Loucy (cell line): ENCODE data around the gene GAB1.

Experiments used
- H2AFZ ChIP-seq: fragments of 200-600 bp; sonication (generic); 2 replicates; pipeline ENCODE4 v1.6.0; 2016; ENCODE audit warnings: antibody characterized with exemption, mild to moderate bottlenecking, low read length, moderate library complexity
- H3F3A ChIP-seq: fragments of 200-600 bp; 2 replicates; pipeline ENCODE4 v1.6.0; 2016; ENCODE audit warnings: antibody characterized with exemption, low read depth, mild to moderate bottlenecking
- H3K27me3 ChIP-seq: fragments of 200-600 bp; sonication (generic); 2 replicates; pipeline ENCODE4 v1.6.1; 2014; ENCODE audit warnings: low read length, mild to moderate bottlenecking; ENCODE audit not compliant: insufficient read depth, poor library complexity, severe bottlenecking
- H3K36me3 ChIP-seq: fragments of 200-600 bp; sonication (generic); 2 replicates; pipeline ENCODE4 v1.6.1; 2016; ENCODE audit warnings: low read length; ENCODE audit not compliant: insufficient read depth
- H3K4me1 ChIP-seq: fragments of 200-600 bp; sonication (generic); 2 replicates; pipeline ENCODE4 v1.5.1; 2014; ENCODE audit warnings: low read length, mild to moderate bottlenecking; ENCODE audit not compliant: insufficient read depth, poor library complexity, severe bottlenecking
- H3K4me2 ChIP-seq: fragments of 200-600 bp; sonication (generic); 2 replicates; pipeline ENCODE4 v1.6.0; 2014; ENCODE audit warnings: antibody characterized with exemption, low read length, low read depth, mild to moderate bottlenecking; ENCODE audit not compliant: poor library complexity, severe bottlenecking
- H3K4me3 ChIP-seq: fragments of 200-600 bp; sonication (generic); 2 replicates; pipeline ENCODE4 v1.5.1; 2014; ENCODE audit warnings: low read length, mild to moderate bottlenecking, mixed read lengths; ENCODE audit not compliant: poor library complexity, severe bottlenecking
- H3K79me2 ChIP-seq: fragments of 200-600 bp; sonication (generic); 2 replicates; pipeline ENCODE4 v1.6.1; 2014; ENCODE audit warnings: low read length; ENCODE audit not compliant: insufficient read depth
- H3K9ac ChIP-seq: fragments of 200-600 bp; sonication (generic); 2 replicates; pipeline ENCODE4 v1.6.0; 2014; ENCODE audit warnings: mild to moderate bottlenecking, low read depth, low read length, moderate library complexity; ENCODE audit not compliant: poor library complexity, severe bottlenecking
- H3K9me2 ChIP-seq: fragments of 200-600 bp; sonication (generic); replicated peaks from 2 replicates; pipeline ENCODE4 v1.6.1; 2016; ENCODE audit warnings: low read depth, low read length, mixed read lengths
- H3K9me3 ChIP-seq: fragments of 200-600 bp; sonication (generic); 2 replicates; pipeline ENCODE4 v1.6.1; 2014; ENCODE audit warnings: mild to moderate bottlenecking, antibody characterized with exemption, low read length, low read depth; ENCODE audit not compliant: insufficient read depth
- H4K20me1 ChIP-seq: fragments of 200-600 bp; sonication (generic); 2 replicates; pipeline ENCODE4 v1.6.0; 2014; ENCODE audit warnings: antibody characterized with exemption, low read length, mild to moderate bottlenecking; ENCODE audit not compliant: insufficient read depth, poor library complexity, severe bottlenecking
- EZH2phosphoT487 ChIP-seq: fragments of 200-600 bp; IDR thresholded peaks from 2 replicates; pipeline ENCODE4 v1.6.1; 2018; ENCODE audit warnings: antibody characterized with exemption, mild to moderate bottlenecking, moderate library complexity, borderline replicate concordance
- TF ChIP-seq, protein P1 (sequence below): fragments of 200-600 bp; sonication (generic); conservative IDR thresholded peaks from 2 replicates; pipeline ENCODE4 v1.5.1; 2014; ENCODE audit warnings: mild to moderate bottlenecking, antibody characterized with exemption, low read length

Gene GAB1

DNA sequence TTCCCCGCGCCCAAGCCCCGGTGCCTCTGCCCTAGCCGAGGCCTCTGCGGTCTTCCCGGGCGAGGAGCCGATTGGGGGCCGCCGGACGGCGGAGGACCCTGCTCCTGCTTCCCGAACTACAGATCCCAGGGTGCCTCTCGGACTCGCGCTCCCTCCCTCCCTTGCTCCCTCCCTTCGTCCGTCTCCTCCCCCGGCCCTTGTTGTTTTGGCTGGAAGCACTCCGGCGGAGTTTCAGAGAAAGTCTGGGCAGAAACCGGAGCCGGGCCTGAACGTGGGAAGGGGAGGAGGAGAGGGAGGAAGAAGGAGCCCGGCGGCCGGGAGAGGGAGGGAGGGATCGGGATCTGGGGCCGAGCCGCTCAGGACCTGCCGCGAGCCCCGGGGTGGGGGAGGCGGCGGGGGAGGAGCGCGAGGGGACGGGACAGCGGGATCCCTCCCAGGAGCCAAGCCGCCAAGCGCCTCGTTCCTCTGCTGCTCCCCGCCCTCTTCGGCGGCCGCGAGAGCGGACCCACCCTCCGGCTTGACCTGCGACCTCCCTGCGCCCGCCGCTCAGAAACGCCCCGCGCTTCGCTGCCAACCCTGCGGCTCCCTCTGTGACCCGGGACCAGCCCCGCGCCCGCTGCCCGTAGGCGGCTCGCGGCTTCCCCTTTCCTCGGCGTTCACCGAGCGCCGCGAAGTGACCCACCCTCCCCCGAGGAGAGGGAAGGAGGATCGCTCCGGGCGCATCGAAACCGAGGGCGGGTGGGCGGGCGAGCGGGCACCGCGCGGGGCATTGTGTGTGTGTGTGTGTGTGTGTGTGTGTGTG, 496 bp upstream of the GAB1 start:
- Histone ChIP-seq H2AFZ (peak overlapping the region; percentile 92), H4K20me1 (peaks cover 34% of the 10 kb centered on the region), H3K9me3 (no peaks in the 10 kb centered on the region), H3K36me3 (no peaks in the 10 kb centered on the region), H3F3A (no peaks in the 10 kb centered on the region), H3K4me2 (peak overlapping the region; percentile 74), H3K9ac (peak overlapping the region; percentile 81), H3K4me3 (peak overlapping the region; percentile 79), H3K9me2 (no peaks in the 10 kb centered on the region), H3K4me1 (peaks cover 30% of the 10 kb centered on the region), H3K27me3 (no peaks in the 10 kb centered on the region), H3K79me2 (peaks cover 36% of the 10 kb centered on the region)
- TF ChIP-seq EZH2phosphoT487, result no peak
- TF ChIP-seq, protein P1, sequence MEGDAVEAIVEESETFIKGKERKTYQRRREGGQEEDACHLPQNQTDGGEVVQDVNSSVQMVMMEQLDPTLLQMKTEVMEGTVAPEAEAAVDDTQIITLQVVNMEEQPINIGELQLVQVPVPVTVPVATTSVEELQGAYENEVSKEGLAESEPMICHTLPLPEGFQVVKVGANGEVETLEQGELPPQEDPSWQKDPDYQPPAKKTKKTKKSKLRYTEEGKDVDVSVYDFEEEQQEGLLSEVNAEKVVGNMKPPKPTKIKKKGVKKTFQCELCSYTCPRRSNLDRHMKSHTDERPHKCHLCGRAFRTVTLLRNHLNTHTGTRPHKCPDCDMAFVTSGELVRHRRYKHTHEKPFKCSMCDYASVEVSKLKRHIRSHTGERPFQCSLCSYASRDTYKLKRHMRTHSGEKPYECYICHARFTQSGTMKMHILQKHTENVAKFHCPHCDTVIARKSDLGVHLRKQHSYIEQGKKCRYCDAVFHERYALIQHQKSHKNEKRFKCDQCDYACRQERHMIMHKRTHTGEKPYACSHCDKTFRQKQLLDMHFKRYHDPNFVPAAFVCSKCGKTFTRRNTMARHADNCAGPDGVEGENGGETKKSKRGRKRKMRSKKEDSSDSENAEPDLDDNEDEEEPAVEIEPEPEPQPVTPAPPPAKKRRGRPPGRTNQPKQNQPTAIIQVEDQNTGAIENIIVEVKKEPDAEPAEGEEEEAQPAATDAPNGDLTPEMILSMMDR, result no peak

DNA sequence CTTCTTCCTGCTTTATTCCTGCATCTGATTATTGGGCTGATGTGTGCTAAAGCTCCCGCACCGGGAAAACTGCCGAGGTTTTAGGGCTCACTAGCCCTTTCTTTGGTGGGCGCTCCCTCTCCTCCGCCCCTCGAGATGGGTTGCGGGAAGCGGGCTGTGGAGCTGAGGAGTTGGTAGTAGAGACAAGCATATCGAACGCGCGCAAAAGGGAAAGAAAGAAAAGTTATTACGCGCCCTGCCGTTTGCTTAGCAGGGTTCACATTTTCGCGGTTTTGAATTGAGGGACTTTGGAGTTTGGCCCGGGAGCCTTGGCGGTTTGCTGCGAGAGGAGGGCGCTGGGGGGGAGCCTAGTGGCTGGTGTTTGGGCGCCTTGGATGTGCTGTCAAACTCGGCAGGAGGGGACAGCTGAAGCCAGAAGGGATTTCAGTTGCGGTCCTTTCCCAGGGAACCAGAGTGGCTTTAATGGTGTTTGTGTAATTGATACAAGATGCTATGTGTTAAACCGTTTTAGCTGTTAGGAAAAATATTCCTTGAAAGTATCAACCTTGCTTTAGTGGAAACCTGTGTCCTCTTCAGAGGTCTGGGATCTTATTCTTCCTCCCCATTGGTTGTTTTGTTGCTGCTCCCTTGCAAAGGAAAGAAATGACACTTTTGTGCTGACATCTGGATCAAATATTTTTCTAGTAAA, 1.1 kb downstream of the GAB1 start:
- Histone ChIP-seq H2AFZ (peak overlapping the region; percentile 92), H3K9ac (peak overlapping the region; percentile 81), H3K79me2 (peaks cover 36% of the 10 kb centered on the region), H3F3A (no peaks in the 10 kb centered on the region), H3K4me2 (peak overlapping the region; percentile 73), H3K4me3 (peak overlapping the region; percentile 79), H4K20me1 (peaks cover 43% of the 10 kb centered on the region), H3K4me1 (peaks cover 40% of the 10 kb centered on the region), H3K9me3 (no peaks in the 10 kb centered on the region), H3K27me3 (no peaks in the 10 kb centered on the region), H3K36me3 (no peaks in the 10 kb centered on the region), H3K9me2 (no peaks in the 10 kb centered on the region)
- TF ChIP-seq EZH2phosphoT487, result no peak
- TF ChIP-seq, protein P1, result no peak

DNA sequence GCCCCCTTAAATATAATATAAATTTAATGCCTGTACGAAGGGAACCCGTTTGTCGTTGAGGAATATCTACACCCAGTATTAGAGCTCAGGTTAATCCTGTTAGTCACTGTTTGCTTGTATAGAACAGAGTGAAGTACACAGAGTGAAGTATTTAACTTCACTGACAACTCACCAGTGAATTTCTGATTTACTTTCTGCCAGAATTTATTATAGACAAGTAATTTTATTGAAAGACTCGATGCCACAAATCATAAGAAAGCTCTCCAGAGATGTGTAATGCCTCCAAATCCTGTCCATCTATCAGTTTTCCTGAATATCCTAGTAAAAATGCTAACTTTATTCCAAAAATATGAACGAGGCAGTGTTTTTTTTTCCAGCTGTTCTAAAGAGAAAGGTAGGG, 1.6 kb downstream of the GAB1 start:
- H3K4me3 ChIP-seq, result peak overlapping the region; percentile 79
- no peaks in the 10 kb centered on the region for H3K9me3 ChIP-seq
- peak overlapping the region; percentile 81 for H3K9ac ChIP-seq
- no peaks in the 10 kb centered on the region for H3K9me2 ChIP-seq
- H3K79me2 ChIP-seq, result peaks cover 36% of the 10 kb centered on the region
- H3K4me2 ChIP-seq, result peak overlapping the region; percentile 73
- no peak for TF ChIP-seq EZH2phosphoT487
- TF ChIP-seq, protein P1, result no peak
- no peaks in the 10 kb centered on the region for H3F3A ChIP-seq
- peaks cover 48% of the 10 kb centered on the region for H4K20me1 ChIP-seq
- no peaks in the 10 kb centered on the region for H3K36me3 ChIP-seq
- no peak overlapping the region for H2AFZ ChIP-seq
- no peaks in the 10 kb centered on the region for H3K27me3 ChIP-seq
- H3K4me1 ChIP-seq, result peaks cover 45% of the 10 kb centered on the region
